ENCODE results near the gene AVL9. TPM values are rescaled to one million over a fixed set of nuclear protein-coding genes. Genes with fewer than 3 reads are reported as not detected.
"Not testable (repeated sequence)": the region's sequence is repeated elsewhere in the genome, so short reads cannot be mapped to it uniquely, and the experiment has no call there.

AVL9 gene
- total and polyA plus RNA-seq, 10 donors: 8.4 to 54.8 (median 34.3) TPM

- Histone ChIP-seq H3K4me3 (peak overlapping the region; percentile 56 to 99 (median 90)), H3K27me3 (replicated peaks in 1 of 7) (no peaks in the 10 kb centered on the region), H3K36me3 (peaks cover 0 to 8% (median 0%) of the 10 kb centered on the region in 6 donors), H3K27ac (peak overlapping the region; percentile 73 to 99 (median 99)), H3K9me3 (peaks cover 0 to 5% (median 0%) of the 10 kb centered on the region in 8 donors), H3K4me1 (peaks cover 11 to 66% (median 38%) of the 10 kb centered on the region in 6 donors)
- no peak for DNase-seq
- 0 to 1% (median 0%) methylated on average over 13 to 14 of the region's 14 CpGs for WGBS, 5 donors
- TF ChIP-seq POLR2AphosphoS5 (IDR thresholded peaks at IDR 0.05) (no peak), CTCF (IDR thresholded peaks at IDR 0.05 in 8 of 11, conservative IDR thresholded peaks at IDR 0.05 in 3 of 11) (no peak), POLR2A (IDR thresholded peaks at IDR 0.05) (no peak)
- intact Hi-C loops (cut with DNase I; ENCODE audit: low total_unique reads): loop anchor here (10.0 kb wide), 1 partner anchor 60 kb away; no protein-coding TSS in a partner anchor
Observed at GRCh38 chr7:32494946-32495297, 367 bp upstream of the AVL9 start.

- 5 to 8% (median 7%) methylated on average over 10 of the region's 10 CpGs for WGBS, 5 donors
- H3K27me3 ChIP-seq (replicated peaks in 1 of 7): no peaks in the 10 kb centered on the region
- H3K4me1 ChIP-seq: peaks cover 17 to 72% (median 43%) of the 10 kb centered on the region in 6 donors
- peak overlapping the region; percentile 97 to 99 (median 99) for H3K27ac ChIP-seq
- no peak for TF ChIP-seq CTCF (IDR thresholded peaks at IDR 0.05 in 8 of 11, conservative IDR thresholded peaks at IDR 0.05 in 3 of 11)
- TF ChIP-seq POLR2AphosphoS5 (IDR thresholded peaks at IDR 0.05): no peak
- no peak for TF ChIP-seq POLR2A (IDR thresholded peaks at IDR 0.05)
- no peak for DNase-seq
- H3K36me3 ChIP-seq: peaks cover 0 to 9% (median 0%) of the 10 kb centered on the region in 6 donors
- H3K4me3 ChIP-seq: peak overlapping the region; percentile 85 to 99 (median 92)
- peaks cover 0 to 5% (median 0%) of the 10 kb centered on the region in 8 donors for H3K9me3 ChIP-seq
- intact Hi-C loops (cut with DNase I; ENCODE audit: low total_unique reads): loop anchor here (10.0 kb wide), 1 partner anchor 59 kb away; no protein-coding TSS in a partner anchor
Observed at GRCh38 chr7:32496052-32496813, 944 bp downstream of the AVL9 start.

GRCh38 chr7:32499755-32500154 lies 4.5 kb downstream of the AVL9 start:
- WGBS, 5 donors: 90 to 100% (median 94%) methylated on average over 2 of the region's 2 CpGs
- H3K4me1 ChIP-seq: peaks cover 17 to 86% (median 56%) of the 10 kb centered on the region in 6 donors
- H3K4me3 ChIP-seq; H3K27ac ChIP-seq; H3K9me3 ChIP-seq; H3K36me3 ChIP-seq; DNase-seq; H3K27me3 ChIP-seq (replicated peaks in 1 of 7): not testable (repeated sequence)
- intact Hi-C loops (cut with DNase I; ENCODE audit: low total_unique reads): loop anchor here (10.0 kb wide), 1 partner anchor 55 kb away; no protein-coding TSS in a partner anchor

- DNase-seq; H3K36me3 ChIP-seq; H3K27me3 ChIP-seq (replicated peaks in 1 of 7); intact Hi-C loops (cut with DNase I; ENCODE audit: low total_unique reads); H3K4me3 ChIP-seq; H3K9me3 ChIP-seq: not testable (repeated sequence)
- Histone ChIP-seq H3K27ac (peak overlapping the region in 2 of 8 donors; percentile 37 to 46), H3K4me1 (peaks cover 17 to 88% (median 57%) of the 10 kb centered on the region in 6 donors)
- 92 to 100% (median 100%) methylated on average over 1 of the region's 1 CpG for WGBS, 5 donors
Observed at GRCh38 chr7:32500216-32500615, 4.9 kb downstream of the AVL9 start.

- peaks cover 17 to 94% (median 59%) of the 10 kb centered on the region in 6 donors for H3K4me1 ChIP-seq
- intact Hi-C loops (cut with DNase I; ENCODE audit: low total_unique reads): no loop called here
Observed at GRCh38 chr7:32500922-32501341, 5.6 kb downstream of the AVL9 start.

More at GRCh38 chr7:32500922-32501341, 5.6 kb downstream of the AVL9 start:
- H3K27me3 ChIP-seq (replicated peaks in 1 of 7): no peaks in the 10 kb centered on the region
- WGBS, 5 donors: 17 to 50% (median 23%) methylated on average over 1 of the region's 1 CpG
- peaks cover 0 to 9% (median 0%) of the 10 kb centered on the region in 6 donors for H3K36me3 ChIP-seq
- peaks cover 0 to 5% (median 0%) of the 10 kb centered on the region in 8 donors for H3K9me3 ChIP-seq
- peak overlapping the region in 1 of 8 donors; percentile 4 for H3K4me3 ChIP-seq
- peak overlapping the region in 5 of 8 donors; percentile 24 to 56 (median 37) for H3K27ac ChIP-seq
- DNase-seq: no peak
- no peak for TF ChIP-seq CTCF (IDR thresholded peaks at IDR 0.05 in 8 of 11, conservative IDR thresholded peaks at IDR 0.05 in 3 of 11)
- TF ChIP-seq POLR2AphosphoS5 (IDR thresholded peaks at IDR 0.05): no peak
- no peak for TF ChIP-seq POLR2A (IDR thresholded peaks at IDR 0.05)
